NCI-H187 treated with DMSO at 0.1 percent for 48 hours (cell line): ENCODE data around the gene DDX60.

Source experiments
- DNase-seq: peaks from one replicate; lab custom pipeline; 2025; lab: John Stamatoyannopoulos, UW

Gene DDX60

GRCh38 chr4:168208957-168209614, 109.5 kb downstream of the DDX60 start:
- no peak for DNase-seq

GRCh38 chr4:168203233-168203911, 115.2 kb downstream of the DDX60 start:
- no peak for DNase-seq

GRCh38 chr4:168200685-168201084, 117.9 kb downstream of the DDX60 start:
- DNase-seq = no peak

GRCh38 chr4:168199260-168199957, 119.1 kb downstream of the DDX60 start:
- no peak for DNase-seq

GRCh38 chr4:168197926-168198325, 120.6 kb downstream of the DDX60 start:
- no peak for DNase-seq

- DNase-seq = no peak
These were observed 129.8 kb downstream of the DDX60 start for GRCh38 chr4:168188754-168189153.

GRCh38 chr4:168183717-168184571, 134.6 kb downstream of the DDX60 start:
- DNase-seq = no peak

- no peak for DNase-seq
These were observed 140.9 kb downstream of the DDX60 start for GRCh38 chr4:168177546-168178149.

GRCh38 chr4:168174308-168174707, 144.2 kb downstream of the DDX60 start:
- no peak for DNase-seq

- DNase-seq = no peak
These were observed 150.8 kb downstream of the DDX60 start for GRCh38 chr4:168167714-168168284.
